HG02610 (cell line): ENCODE results near the gene MAP2K2.

Experiments
- ATAC-seq: cut with Tn5 transposase; IDR thresholded peaks from one replicate; pipeline ENCODE4 v1.9.1; 2021; ENCODE audit warnings: mild to moderate bottlenecking, moderate library complexity; ENCODE audit not compliant: unreplicated experiment

The MAP2K2 gene

GRCh38 chr19:4046946-4047683, 76.8 kb downstream of the MAP2K2 start:
- ATAC-seq = no peak

GRCh38 chr19:4046362-4046691, 77.6 kb downstream of the MAP2K2 start:
- ATAC-seq = no peak

GRCh38 chr19:4045597-4046361, 78.1 kb downstream of the MAP2K2 start:
- no peak for ATAC-seq

GRCh38 chr19:4044990-4045465, 78.9 kb downstream of the MAP2K2 start:
- ATAC-seq = no peak

GRCh38 chr19:4043966-4044715, 79.8 kb downstream of the MAP2K2 start:
- ATAC-seq = no peak

GRCh38 chr19:4043401-4043800, 80.5 kb downstream of the MAP2K2 start:
- ATAC-seq = no peak

GRCh38 chr19:4042731-4043082, 81.2 kb downstream of the MAP2K2 start:
- ATAC-seq = no peak

GRCh38 chr19:4042064-4042730, 81.7 kb downstream of the MAP2K2 start:
- ATAC-seq = no peak
